CD14-positive monocyte (primary cell): Measurements from ENCODE around the gene PDE8A. TPM values are rescaled to one million over a fixed set of nuclear protein-coding genes. Genes with fewer than 3 reads are reported as not detected.
"Not testable (repeated sequence)": the region's sequence is repeated elsewhere in the genome, so short reads cannot be mapped to it uniquely, and the experiment has no call there.

Experiments
- DNase-seq, 3 donors: peaks; one replicate each; pipeline ENCODE4 v3.0.0-alpha.2; 2011 to 2022
- H2AFZ ChIP-seq: 2 replicates; pipeline ENCODE4 v1.6.0; 2012; ENCODE audit warnings: mild to moderate bottlenecking, low read depth, low read length, inconsistent platforms; ENCODE audit not compliant: insufficient read depth, poor library complexity, severe bottlenecking
- H3K27ac ChIP-seq, 2 donors: 1 replicate in 1 of 2; 2 replicates in 1 of 2; pipeline ENCODE4 v1.5.1; 2012 to 2013; ENCODE audit warnings: low read length in 2 of 2, control low read depth in 1 of 2, inconsistent platforms in 1 of 2, low read depth in 1 of 2, mild to moderate bottlenecking in 1 of 2
- H3K27me3 ChIP-seq, 2 donors: one replicate each; pipeline versions ENCODE4 v1.6.0 to v1.6.1; 2011 to 2013; ENCODE audit warnings: low read length in 2 of 2; ENCODE audit not compliant: control insufficient read depth in 2 of 2, insufficient read depth in 2 of 2
- H3K36me3 ChIP-seq, 2 donors: replicated peaks in 1 of 2; 1 replicate in 1 of 2; 2 replicates in 1 of 2; pipeline versions ENCODE4 v1.5.1 to v1.6.1; 2012 to 2013; ENCODE audit warnings: low read length in 2 of 2, control low read depth in 1 of 2, inconsistent platforms in 1 of 2, mild to moderate bottlenecking in 1 of 2; ENCODE audit not compliant: insufficient read depth in 2 of 2, control insufficient read depth in 1 of 2
- H3K4me1 ChIP-seq, 2 donors: 1 replicate in 1 of 2; 2 replicates in 1 of 2; pipeline versions ENCODE4 v1.5.1 to v1.6.1; 2012 to 2013; ENCODE audit warnings: low read length in 2 of 2, control low read depth in 1 of 2, inconsistent platforms in 1 of 2, mild to moderate bottlenecking in 1 of 2, moderate library complexity in 1 of 2; ENCODE audit not compliant: insufficient read depth in 2 of 2, control insufficient read depth in 1 of 2
- H3K4me2 ChIP-seq: replicated peaks from 2 replicates; pipeline ENCODE3; 2012; ENCODE audit warnings: low read length, moderate library complexity, mild to moderate bottlenecking; ENCODE audit not compliant: poor library complexity, severe bottlenecking; ENCODE audit errors: extremely low read depth
- H3K4me3 ChIP-seq, 3 experiments: fragments of 200-600 bp in 1 of 3; sonication (generic) in 1 of 3; replicated peaks in 1 of 3; 1 replicate in 2 of 3; 2 replicates in 1 of 3; pipeline ENCODE4 v1.5.1; 2011 to 2013; ENCODE audit warnings: low read length in 3 of 3, mild to moderate bottlenecking in 3 of 3, control low read depth in 2 of 3, low read depth in 2 of 3, inconsistent platforms in 1 of 3, moderate library complexity in 1 of 3
- H3K79me2 ChIP-seq: 2 replicates; pipeline ENCODE4 v1.6.0; 2012; ENCODE audit warnings: mild to moderate bottlenecking, control low read depth, inconsistent platforms, low read length, moderate library complexity; ENCODE audit not compliant: insufficient read depth
- H3K9ac ChIP-seq: 2 replicates; pipeline ENCODE4 v1.6.0; 2017; ENCODE audit warnings: low read length, mild to moderate bottlenecking; ENCODE audit not compliant: insufficient read depth, poor library complexity, severe bottlenecking
- H3K9me3 ChIP-seq, 2 donors: replicated peaks in 1 of 2; 1 replicate in 1 of 2; 2 replicates in 1 of 2; pipeline versions ENCODE4 v1.5.1 to v1.6.1; 2012 to 2013; ENCODE audit warnings: low read length in 2 of 2, control low read depth in 1 of 2; ENCODE audit not compliant: control insufficient read depth in 1 of 2, insufficient read depth in 1 of 2
- H4K20me1 ChIP-seq: 2 replicates; pipeline ENCODE4 v1.6.0; 2012; ENCODE audit warnings: mild to moderate bottlenecking, low read length, control low read depth, moderate library complexity; ENCODE audit not compliant: insufficient read depth
- H3K27ac Mint-ChIP-seq, 7 donors: one replicate each; pipeline ENCODE4 v1.8.0; 2020; ENCODE audit warnings: mild to moderate bottlenecking in 7 of 7, mixed read lengths in 7 of 7, moderate library complexity in 6 of 7, inconsistent platforms in 2 of 7
- H3K27me3 Mint-ChIP-seq, 3 donors: one replicate each; pipeline ENCODE4 v1.8.0; 2021 to 2022; ENCODE audit warnings: low read depth in 3 of 3, mild to moderate bottlenecking in 3 of 3, mixed read lengths in 3 of 3, moderate library complexity in 3 of 3, inconsistent platforms in 1 of 3
- H3K36me3 Mint-ChIP-seq, 2 donors: one replicate each; pipeline ENCODE4 v1.8.0; 2020; ENCODE audit warnings: mixed read lengths in 2 of 2, inconsistent platforms in 1 of 2, mild to moderate bottlenecking in 1 of 2
- H3K4me1 Mint-ChIP-seq: one replicate; pipeline ENCODE4 v1.8.0; 2020; ENCODE audit warnings: mild to moderate bottlenecking, mixed read lengths
- H3K4me3 Mint-ChIP-seq, 2 donors: one replicate each; pipeline ENCODE4 v1.8.0; 2020; ENCODE audit warnings: mild to moderate bottlenecking in 2 of 2, mixed read lengths in 2 of 2, moderate library complexity in 1 of 2
- H3K9me3 Mint-ChIP-seq, 7 donors: one replicate each; pipeline ENCODE4 v1.8.0; 2020 to 2022; ENCODE audit warnings: mixed read lengths in 7 of 7, mild to moderate bottlenecking in 6 of 7, moderate library complexity in 6 of 7, inconsistent platforms in 2 of 7
- WGBS: methylation state at CpG from one replicate; pipeline ENCODE4 v1.1.5; 2013; ENCODE audit warnings: missing lambda C conversion rate; ENCODE audit not compliant: insufficient coverage; 5-methylcytosine and 5-hydroxymethylcytosine counted together
- intact Hi-C, 2 donors: fragments of 100-400 bp; cut with micrococcal nuclease; formaldehyde crosslinking; loops; one replicate each; pipeline versions ENCODE4 v1.15.0 to v1.15.1; 2023
- polyA plus RNA-seq, 3 donors: library from polyadenylated mRNA; depleted of rRNA in 1 of 3; unstranded in 2 of 3; stranded (reverse) in 1 of 3; fragments of 300-500 nt in 2 of 3; fragments of >200 nt in 1 of 3; fragmentation: Illumina TruSeq in 2 of 3; gene quantifications; 1 replicate in 2 of 3; 2 replicates in 1 of 3; pipeline ENCODE4 v1.2.3, GENCODE V29; 2012 to 2021
- TF ChIP-seq, protein P1 (sequence below): fragments of 200-600 bp; IDR thresholded peaks from one replicate; pipeline ENCODE4 v1.8.0; 2022; ENCODE audit warnings: antibody characterized with exemption, mild to moderate bottlenecking

Gene PDE8A
- polyA plus RNA-seq, 3 donors: 2.8 to 33.4 (median 4.9) TPM

GRCh38 chr15:85178308-85178707 lies 196.7 kb downstream of the PDE8A start:
- intact Hi-C loops: no loop called here
- TF ChIP-seq, protein P1, sequence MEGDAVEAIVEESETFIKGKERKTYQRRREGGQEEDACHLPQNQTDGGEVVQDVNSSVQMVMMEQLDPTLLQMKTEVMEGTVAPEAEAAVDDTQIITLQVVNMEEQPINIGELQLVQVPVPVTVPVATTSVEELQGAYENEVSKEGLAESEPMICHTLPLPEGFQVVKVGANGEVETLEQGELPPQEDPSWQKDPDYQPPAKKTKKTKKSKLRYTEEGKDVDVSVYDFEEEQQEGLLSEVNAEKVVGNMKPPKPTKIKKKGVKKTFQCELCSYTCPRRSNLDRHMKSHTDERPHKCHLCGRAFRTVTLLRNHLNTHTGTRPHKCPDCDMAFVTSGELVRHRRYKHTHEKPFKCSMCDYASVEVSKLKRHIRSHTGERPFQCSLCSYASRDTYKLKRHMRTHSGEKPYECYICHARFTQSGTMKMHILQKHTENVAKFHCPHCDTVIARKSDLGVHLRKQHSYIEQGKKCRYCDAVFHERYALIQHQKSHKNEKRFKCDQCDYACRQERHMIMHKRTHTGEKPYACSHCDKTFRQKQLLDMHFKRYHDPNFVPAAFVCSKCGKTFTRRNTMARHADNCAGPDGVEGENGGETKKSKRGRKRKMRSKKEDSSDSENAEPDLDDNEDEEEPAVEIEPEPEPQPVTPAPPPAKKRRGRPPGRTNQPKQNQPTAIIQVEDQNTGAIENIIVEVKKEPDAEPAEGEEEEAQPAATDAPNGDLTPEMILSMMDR: no peak
- Histone ChIP-seq H3K27me3 (no peaks in the 10 kb centered on the region), H3K36me3 (no peaks in the 10 kb centered on the region), H3K27ac (no peak overlapping the region), H3K9ac (no peak overlapping the region), H3K4me2 (no peak overlapping the region), H3K4me1 (no peaks in the 10 kb centered on the region), H4K20me1 (no peaks in the 10 kb centered on the region), H3K4me3 (no peak overlapping the region), H3K79me2 (no peaks in the 10 kb centered on the region), H2AFZ (no peak overlapping the region), H3K9me3 (peaks cover 0 to 9% of the 10 kb centered on the region in 2 donors)
- Mint-ChIP-seq H3K4me3 (no peak overlapping the region), H3K36me3 (no peaks in the 10 kb centered on the region), H3K9me3 (peaks cover 2 to 10% (median 5%) of the 10 kb centered on the region in 7 donors), H3K4me1 (no peaks in the 10 kb centered on the region), H3K27me3 (peaks cover 0 to 3% (median 2%) of the 10 kb centered on the region in 3 donors), H3K27ac (no peak overlapping the region)
- WGBS: no CpG with 5 or more reads among the region's 4 CpGs
- DNase-seq: no peak

DNA sequence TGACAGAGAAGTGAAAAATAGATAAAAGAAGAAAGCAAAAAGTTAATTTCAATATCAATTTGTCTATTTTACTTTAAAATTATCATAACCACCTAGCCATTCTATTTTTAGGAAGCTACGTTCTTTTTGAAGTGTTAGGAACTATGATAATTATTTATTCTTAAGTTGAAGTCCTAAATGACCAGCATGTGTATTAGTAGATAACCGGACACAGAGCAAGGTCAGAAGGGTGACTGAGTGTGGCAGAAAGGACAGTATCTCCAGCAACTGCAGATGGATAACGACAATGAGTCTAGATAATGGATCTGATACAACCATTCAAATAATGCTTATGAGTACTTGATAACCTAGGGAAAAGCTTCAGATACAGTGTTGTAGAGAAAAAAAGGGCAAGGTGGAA lies 198.0 kb downstream of the PDE8A start:
- Histone ChIP-seq H4K20me1 (no peaks in the 10 kb centered on the region), H3K27me3 (no peaks in the 10 kb centered on the region), H2AFZ (no peak overlapping the region), H3K36me3 (no peaks in the 10 kb centered on the region), H3K9me3 (no peaks in the 10 kb centered on the region), H3K27ac (no peak overlapping the region), H3K4me2 (no peak overlapping the region), H3K79me2 (no peaks in the 10 kb centered on the region), H3K4me3 (no peak overlapping the region), H3K9ac (no peak overlapping the region), H3K4me1 (no peaks in the 10 kb centered on the region)
- H3K9me3 Mint-ChIP-seq: peaks cover 0 to 1% (median 0%) of the 10 kb centered on the region in 7 donors
- H3K4me3 Mint-ChIP-seq: no peak overlapping the region
- H3K4me1 Mint-ChIP-seq: no peaks in the 10 kb centered on the region
- peaks cover 0 to 3% (median 2%) of the 10 kb centered on the region in 3 donors for H3K27me3 Mint-ChIP-seq
- DNase-seq: no peak
- intact Hi-C loops: no loop called here
- WGBS: no CpG with 5 or more reads among the region's 3 CpGs
- no peaks in the 10 kb centered on the region for H3K36me3 Mint-ChIP-seq
- no peak overlapping the region for H3K27ac Mint-ChIP-seq
- TF ChIP-seq, protein P1: no peak

DNA sequence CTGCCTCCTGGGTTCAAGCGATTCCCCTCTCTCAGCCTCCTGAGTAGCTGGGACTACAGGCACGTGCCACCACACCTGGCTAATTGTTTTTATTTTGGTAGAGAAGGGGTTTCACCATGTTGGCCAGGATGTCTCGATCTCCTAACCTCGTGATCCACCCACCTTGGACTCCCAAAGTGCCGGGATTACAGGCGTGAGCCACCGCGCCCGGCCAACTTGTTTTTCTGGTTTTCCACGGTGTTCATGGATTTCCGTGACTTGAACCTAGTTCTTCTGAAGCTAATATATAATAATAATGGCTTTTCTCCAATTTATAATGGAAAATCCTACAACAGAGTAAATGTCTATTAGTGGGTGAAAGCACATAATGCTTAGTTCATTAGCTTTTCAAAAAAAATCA lies 203.7 kb downstream of the PDE8A start:
- DNase-seq, H3K9ac ChIP-seq, H3K79me2 ChIP-seq, H3K9me3 ChIP-seq, H3K27me3 ChIP-seq, H3K4me3 Mint-ChIP-seq, H3K27me3 Mint-ChIP-seq, H3K27ac Mint-ChIP-seq, H3K4me1 Mint-ChIP-seq, H3K36me3 Mint-ChIP-seq, H3K4me1 ChIP-seq, H4K20me1 ChIP-seq, H3K36me3 ChIP-seq, H3K27ac ChIP-seq, H3K9me3 Mint-ChIP-seq, H3K4me3 ChIP-seq, H3K4me2 ChIP-seq, H2AFZ ChIP-seq, intact Hi-C loops: not testable (repeated sequence)
- no CpG with 5 or more reads among the region's 11 CpGs for WGBS
